HG03196 (cell line): Measurements from ENCODE around the gene WDFY4.

Source experiments
- ATAC-seq: cut with Tn5 transposase; IDR thresholded peaks from one replicate; pipeline ENCODE4 v1.9.1; 2021; ENCODE audit not compliant: unreplicated experiment

WDFY4 gene

GRCh38 chr10:48771234-48771633 lies 86.6 kb downstream of the WDFY4 start:
- ATAC-seq, result no peak

- no peak for ATAC-seq
These were observed 87.4 kb downstream of the WDFY4 start for GRCh38 chr10:48772059-48772458.

- no peak for ATAC-seq
These were observed 88.9 kb downstream of the WDFY4 start for GRCh38 chr10:48773580-48773979.

- no peak for ATAC-seq
These were observed 89.9 kb downstream of the WDFY4 start for GRCh38 chr10:48774416-48775205.

GRCh38 chr10:48775206-48775517 lies 90.5 kb downstream of the WDFY4 start:
- ATAC-seq, result no peak

GRCh38 chr10:48776005-48776522 lies 91.4 kb downstream of the WDFY4 start:
- no peak for ATAC-seq

- no peak for ATAC-seq
These were observed 91.9 kb downstream of the WDFY4 start for GRCh38 chr10:48776528-48776927.

- ATAC-seq, result no peak
These were observed 92.4 kb downstream of the WDFY4 start for GRCh38 chr10:48777110-48777509.

- ATAC-seq, result no peak
These were observed 93.7 kb downstream of the WDFY4 start for GRCh38 chr10:48778193-48778857.

- no peak for ATAC-seq
These were observed 94.4 kb downstream of the WDFY4 start for GRCh38 chr10:48779077-48779476.

- ATAC-seq, result no peak
These were observed 95.0 kb downstream of the WDFY4 start for GRCh38 chr10:48779546-48780152.

- ATAC-seq, result no peak
These were observed 95.7 kb downstream of the WDFY4 start for GRCh38 chr10:48780341-48780740.

GRCh38 chr10:48782386-48782785 lies 97.7 kb downstream of the WDFY4 start:
- ATAC-seq, result no peak

- no peak for ATAC-seq
These were observed 99.4 kb downstream of the WDFY4 start for GRCh38 chr10:48784031-48784430.

- no peak for ATAC-seq
These were observed 101.1 kb downstream of the WDFY4 start for GRCh38 chr10:48785796-48786195.

GRCh38 chr10:48786606-48787282 lies 102.1 kb downstream of the WDFY4 start:
- no peak for ATAC-seq

GRCh38 chr10:48788554-48788953 lies 103.9 kb downstream of the WDFY4 start:
- ATAC-seq, result no peak

GRCh38 chr10:48789486-48790456 lies 105.1 kb downstream of the WDFY4 start:
- no peak for ATAC-seq

GRCh38 chr10:48790457-48791044 lies 105.9 kb downstream of the WDFY4 start:
- no peak for ATAC-seq
